ENCODE measurements around the gene ADGRG7. TPM values are rescaled to one million over a fixed set of nuclear protein-coding genes. Genes with fewer than 3 reads are reported as not detected.

ADGRG7 gene
- total and polyA plus RNA-seq, 2 donors (not counting 1 experiment from before 2014, with no cell fraction given) = not detected

DNA sequence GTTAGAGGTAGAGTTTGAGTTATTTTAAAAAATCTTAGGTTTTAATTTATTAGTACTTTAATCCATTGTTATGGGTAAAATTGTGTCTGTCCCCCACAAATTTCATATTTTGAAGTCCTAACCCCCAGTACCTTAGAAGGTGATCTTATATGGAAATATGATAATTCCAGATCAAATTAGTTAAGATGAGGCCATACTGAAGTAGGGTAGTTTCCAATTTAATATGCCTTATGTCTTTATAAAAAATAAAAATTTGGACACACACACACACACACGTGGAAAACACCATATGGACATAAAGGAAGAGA lies 18.6 kb upstream of the ADGRG7 start:
- Histone ChIP-seq H2AFZ (ENCODE audit: low read length) (no peak overlapping the region), H3K36me3 (ENCODE audit: control insufficient read depth, insufficient read depth, low read length) (no peaks in the 10 kb centered on the region), H3K9me3 (ENCODE audit: control insufficient read depth, insufficient read depth, low read depth, low read length) (no peaks in the 10 kb centered on the region)

DNA sequence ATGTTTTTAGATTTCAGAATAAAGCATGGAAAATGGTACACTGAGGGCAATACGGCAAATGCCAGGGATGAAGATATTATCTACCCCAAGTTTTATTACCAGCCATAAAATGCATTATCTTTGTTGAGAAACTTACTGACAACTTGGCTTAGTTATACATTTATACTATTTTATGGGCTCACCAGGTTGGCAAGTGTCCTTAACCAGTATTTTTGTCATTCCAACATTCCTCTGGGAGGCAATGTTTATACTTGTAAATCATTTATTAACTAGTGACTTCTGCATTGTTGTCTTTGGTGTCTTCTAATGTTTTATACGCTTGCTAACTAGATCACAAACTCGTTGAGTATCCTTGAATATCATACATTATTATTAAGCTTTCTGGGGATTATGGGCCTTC lies 18.0 kb upstream of the ADGRG7 start:
- H3K79me2 ChIP-seq (ENCODE audit: control insufficient read depth, insufficient read depth, low read length) = no peaks in the 10 kb centered on the region
- H3K27ac ChIP-seq (ENCODE audit: insufficient read depth, low read length) = no peak overlapping the region
- H3K4me1 ChIP-seq (ENCODE audit: control insufficient read depth, extremely low read depth, insufficient read depth, low read length) = no peaks in the 10 kb centered on the region
- H3K36me3 ChIP-seq (ENCODE audit: control insufficient read depth, insufficient read depth, low read length) = no peaks in the 10 kb centered on the region
- no peak overlapping the region for H2AFZ ChIP-seq (ENCODE audit: low read length)
- H3K4me2 ChIP-seq (ENCODE audit: extremely low read depth, insufficient read depth, low read length) = no peak overlapping the region
- H3K27me3 ChIP-seq (ENCODE audit: control insufficient read depth, insufficient read depth, low read length) = no peaks in the 10 kb centered on the region
- no peak for DNase-seq (ENCODE audit: low read depth in 2 of 2)
- H3K4me3 ChIP-seq (replicated peaks in 1 of 4; ENCODE audit: control extremely low read depth in 1 of 4, insufficient read depth in 1 of 4, low read depth in 3 of 4, low read length in 4 of 4) = no peak overlapping the region
- no peaks in the 10 kb centered on the region for H3K9me3 ChIP-seq (ENCODE audit: control insufficient read depth, insufficient read depth, low read depth, low read length)
- H4K20me1 ChIP-seq (ENCODE audit: control insufficient read depth, extremely low read depth, insufficient read depth, low read length) = no peaks in the 10 kb centered on the region
- H3K9ac ChIP-seq (ENCODE audit: insufficient read depth, low read length) = no peak overlapping the region
- TF ChIP-seq, protein P1, sequence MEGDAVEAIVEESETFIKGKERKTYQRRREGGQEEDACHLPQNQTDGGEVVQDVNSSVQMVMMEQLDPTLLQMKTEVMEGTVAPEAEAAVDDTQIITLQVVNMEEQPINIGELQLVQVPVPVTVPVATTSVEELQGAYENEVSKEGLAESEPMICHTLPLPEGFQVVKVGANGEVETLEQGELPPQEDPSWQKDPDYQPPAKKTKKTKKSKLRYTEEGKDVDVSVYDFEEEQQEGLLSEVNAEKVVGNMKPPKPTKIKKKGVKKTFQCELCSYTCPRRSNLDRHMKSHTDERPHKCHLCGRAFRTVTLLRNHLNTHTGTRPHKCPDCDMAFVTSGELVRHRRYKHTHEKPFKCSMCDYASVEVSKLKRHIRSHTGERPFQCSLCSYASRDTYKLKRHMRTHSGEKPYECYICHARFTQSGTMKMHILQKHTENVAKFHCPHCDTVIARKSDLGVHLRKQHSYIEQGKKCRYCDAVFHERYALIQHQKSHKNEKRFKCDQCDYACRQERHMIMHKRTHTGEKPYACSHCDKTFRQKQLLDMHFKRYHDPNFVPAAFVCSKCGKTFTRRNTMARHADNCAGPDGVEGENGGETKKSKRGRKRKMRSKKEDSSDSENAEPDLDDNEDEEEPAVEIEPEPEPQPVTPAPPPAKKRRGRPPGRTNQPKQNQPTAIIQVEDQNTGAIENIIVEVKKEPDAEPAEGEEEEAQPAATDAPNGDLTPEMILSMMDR (conservative IDR thresholded peaks at IDR 0.05 in 1 of 2, IDR thresholded peaks at IDR 0.05 in 1 of 2; ENCODE audit: low read depth in 1 of 2, low read length in 2 of 2) = no peak
- no peak for TF ChIP-seq EZH2 (IDR thresholded peaks at IDR 0.05; ENCODE audit: low read length, missing control alignments)

More for the DNA sequence above, 18.6 kb upstream of the ADGRG7 start:
- H3K4me2 ChIP-seq (ENCODE audit: extremely low read depth, insufficient read depth, low read length) = no peak overlapping the region
- no peak overlapping the region for H3K4me3 ChIP-seq (replicated peaks in 1 of 4; ENCODE audit: control extremely low read depth in 1 of 4, insufficient read depth in 1 of 4, low read depth in 3 of 4, low read length in 4 of 4)
- H3K27ac ChIP-seq (ENCODE audit: insufficient read depth, low read length) = no peak overlapping the region
- DNase-seq (ENCODE audit: low read depth in 2 of 2) = no peak
- H3K79me2 ChIP-seq (ENCODE audit: control insufficient read depth, insufficient read depth, low read length) = no peaks in the 10 kb centered on the region
- H3K4me1 ChIP-seq (ENCODE audit: control insufficient read depth, extremely low read depth, insufficient read depth, low read length) = no peaks in the 10 kb centered on the region
- no peaks in the 10 kb centered on the region for H4K20me1 ChIP-seq (ENCODE audit: control insufficient read depth, extremely low read depth, insufficient read depth, low read length)
- no peak for TF ChIP-seq EZH2 (IDR thresholded peaks at IDR 0.05; ENCODE audit: low read length, missing control alignments)
- no peak overlapping the region for H3K9ac ChIP-seq (ENCODE audit: insufficient read depth, low read length)
- H3K27me3 ChIP-seq (ENCODE audit: control insufficient read depth, insufficient read depth, low read length) = no peaks in the 10 kb centered on the region

DNA sequence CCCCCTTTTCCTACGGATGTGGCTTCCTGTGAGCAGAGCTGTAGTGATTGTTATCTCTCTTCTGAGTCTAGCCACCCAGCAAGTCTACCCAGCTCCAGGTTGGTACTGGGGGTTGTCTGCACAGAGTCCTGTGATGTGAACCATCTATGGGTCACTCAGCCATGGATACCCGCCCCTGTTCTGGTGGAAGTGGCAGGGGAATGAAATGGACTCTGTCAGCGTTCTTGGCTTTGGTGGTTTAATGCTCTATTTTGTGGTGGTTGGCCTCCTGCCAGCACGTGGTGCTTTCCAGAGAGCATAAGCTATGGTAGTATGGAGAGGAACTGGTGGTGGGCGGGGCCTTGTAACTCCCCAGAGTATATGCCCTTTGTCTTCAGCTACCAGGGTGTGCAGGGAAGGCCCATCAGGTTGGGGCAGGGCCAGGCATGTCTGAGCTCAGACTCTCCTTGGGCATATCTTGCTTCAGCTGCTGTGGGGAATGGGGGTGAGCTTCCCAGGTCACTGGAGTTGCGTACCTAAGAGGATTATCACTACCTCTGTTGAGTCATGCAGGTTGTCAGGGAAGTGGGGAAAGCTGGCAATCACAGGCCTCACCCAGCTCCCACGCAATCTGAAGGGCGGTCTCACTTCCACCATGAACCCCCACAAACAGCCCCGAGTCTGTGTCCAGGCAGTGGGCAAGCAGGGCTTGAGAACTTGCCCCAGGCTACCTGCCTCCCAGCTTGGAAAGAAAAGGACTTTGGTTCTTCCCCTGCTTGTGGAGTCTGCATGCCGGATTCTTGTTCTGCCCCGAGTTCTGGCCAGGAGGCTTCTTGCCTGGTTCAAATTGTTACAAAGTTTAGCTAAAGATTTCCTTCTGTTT lies 9.0 kb upstream of the ADGRG7 start:
- H3K4me1 ChIP-seq (ENCODE audit: control insufficient read depth, extremely low read depth, insufficient read depth, low read length) = no peaks in the 10 kb centered on the region
- TF ChIP-seq, protein P1 (conservative IDR thresholded peaks at IDR 0.05 in 1 of 2, IDR thresholded peaks at IDR 0.05 in 1 of 2; ENCODE audit: low read depth in 1 of 2, low read length in 2 of 2) = no peak
- no peak for TF ChIP-seq EZH2 (IDR thresholded peaks at IDR 0.05; ENCODE audit: low read length, missing control alignments)
- H2AFZ ChIP-seq (ENCODE audit: low read length) = no peak overlapping the region
- H3K4me3 ChIP-seq (replicated peaks in 1 of 4; ENCODE audit: control extremely low read depth in 1 of 4, insufficient read depth in 1 of 4, low read depth in 3 of 4, low read length in 4 of 4) = no peak overlapping the region
- no peaks in the 10 kb centered on the region for H4K20me1 ChIP-seq (ENCODE audit: control insufficient read depth, extremely low read depth, insufficient read depth, low read length)
- no peaks in the 10 kb centered on the region for H3K27me3 ChIP-seq (ENCODE audit: control insufficient read depth, insufficient read depth, low read length)
- no peak for DNase-seq (ENCODE audit: low read depth in 2 of 2)
- no peak overlapping the region for H3K27ac ChIP-seq (ENCODE audit: insufficient read depth, low read length)
- no peaks in the 10 kb centered on the region for H3K79me2 ChIP-seq (ENCODE audit: control insufficient read depth, insufficient read depth, low read length)
- H3K9me3 ChIP-seq (ENCODE audit: control insufficient read depth, insufficient read depth, low read depth, low read length) = no peaks in the 10 kb centered on the region
- no peaks in the 10 kb centered on the region for H3K36me3 ChIP-seq (ENCODE audit: control insufficient read depth, insufficient read depth, low read length)
- no peak overlapping the region for H3K4me2 ChIP-seq (ENCODE audit: extremely low read depth, insufficient read depth, low read length)
- no peak overlapping the region for H3K9ac ChIP-seq (ENCODE audit: insufficient read depth, low read length)

Data from fibroblast of lung (primary cell).